Loucy (cell line): Measurements from ENCODE around the gene DHRS13.

Experiments
- EZH2phosphoT487 ChIP-seq: fragments of 200-600 bp; IDR thresholded peaks from 2 replicates; pipeline ENCODE4 v1.6.1; 2018; ENCODE audit warnings: antibody characterized with exemption, mild to moderate bottlenecking, moderate library complexity, borderline replicate concordance
- TF ChIP-seq, protein P1 (sequence below): fragments of 200-600 bp; sonication (generic); conservative IDR thresholded peaks from 2 replicates; pipeline ENCODE4 v1.5.1; 2014; ENCODE audit warnings: mild to moderate bottlenecking, antibody characterized with exemption, low read length

DNA sequence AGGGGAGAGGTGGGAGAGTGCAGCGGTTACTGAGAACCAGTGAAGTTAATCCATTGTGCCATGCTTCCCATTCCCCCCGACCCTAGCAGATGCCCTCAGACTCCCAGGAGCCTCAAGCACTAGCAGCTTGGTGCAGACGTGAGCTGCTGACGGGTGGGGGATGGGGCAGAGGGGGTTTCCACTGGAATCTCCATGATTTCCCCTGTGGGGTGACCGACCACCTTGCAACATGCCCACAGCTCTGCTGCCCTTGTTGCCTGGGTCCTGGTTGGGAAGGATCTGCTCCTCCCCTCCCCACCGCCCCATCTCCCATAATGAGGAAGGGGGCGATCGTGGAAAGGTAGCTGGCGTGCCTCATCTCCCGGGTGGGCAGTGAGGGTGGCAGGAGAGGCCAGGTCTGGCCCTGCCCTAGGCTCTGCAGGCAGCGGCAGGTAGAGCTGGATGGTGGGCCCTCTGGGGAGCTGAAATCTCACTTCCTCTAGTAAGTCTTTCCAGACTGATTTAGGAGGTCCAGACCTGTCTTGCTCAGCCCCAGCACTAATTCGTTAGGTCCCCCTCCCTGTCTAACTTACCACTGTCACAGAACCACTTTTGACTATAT lies 14.9 kb downstream of the DHRS13 start:
- TF ChIP-seq, protein P1, sequence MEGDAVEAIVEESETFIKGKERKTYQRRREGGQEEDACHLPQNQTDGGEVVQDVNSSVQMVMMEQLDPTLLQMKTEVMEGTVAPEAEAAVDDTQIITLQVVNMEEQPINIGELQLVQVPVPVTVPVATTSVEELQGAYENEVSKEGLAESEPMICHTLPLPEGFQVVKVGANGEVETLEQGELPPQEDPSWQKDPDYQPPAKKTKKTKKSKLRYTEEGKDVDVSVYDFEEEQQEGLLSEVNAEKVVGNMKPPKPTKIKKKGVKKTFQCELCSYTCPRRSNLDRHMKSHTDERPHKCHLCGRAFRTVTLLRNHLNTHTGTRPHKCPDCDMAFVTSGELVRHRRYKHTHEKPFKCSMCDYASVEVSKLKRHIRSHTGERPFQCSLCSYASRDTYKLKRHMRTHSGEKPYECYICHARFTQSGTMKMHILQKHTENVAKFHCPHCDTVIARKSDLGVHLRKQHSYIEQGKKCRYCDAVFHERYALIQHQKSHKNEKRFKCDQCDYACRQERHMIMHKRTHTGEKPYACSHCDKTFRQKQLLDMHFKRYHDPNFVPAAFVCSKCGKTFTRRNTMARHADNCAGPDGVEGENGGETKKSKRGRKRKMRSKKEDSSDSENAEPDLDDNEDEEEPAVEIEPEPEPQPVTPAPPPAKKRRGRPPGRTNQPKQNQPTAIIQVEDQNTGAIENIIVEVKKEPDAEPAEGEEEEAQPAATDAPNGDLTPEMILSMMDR: no peak
- no peak for TF ChIP-seq EZH2phosphoT487
